ENCODE results near the gene KPNA6. TPM values are rescaled to one million over a fixed set of nuclear protein-coding genes. Genes with fewer than 3 reads are reported as not detected.
"Not testable (repeated sequence)": the region's sequence is repeated elsewhere in the genome, so short reads cannot be mapped to it uniquely, and the experiment has no call there.

Gene KPNA6
- total RNA-seq, 1 experiment from 2014 or later = 86.9 TPM

GRCh38 chr1:32128964-32129363 is 21.1 kb downstream of the KPNA6 start:
- no peak for TF ChIP-seq CTCF (IDR thresholded peaks at IDR 0.05; ENCODE audit: unreplicated experiment)
- H3K27me3 Mint-ChIP-seq (ENCODE audit: insufficient read depth, unreplicated experiment) = no peaks in the 10 kb centered on the region
- CTCF ChIA-PET = interaction anchor here (0.9 to 1.8 kb wide), 3 partner anchors 10 to 20 kb away, joined by 3 to 6 read pairs (median 3); no protein-coding TSS in a partner anchor
- no peak overlapping the region for H3K27ac Mint-ChIP-seq (ENCODE audit: low read depth, unreplicated experiment)
- intact Hi-C loops (cut with micrococcal nuclease) = no loop called here
- H3K9me3 Mint-ChIP-seq (ENCODE audit: unreplicated experiment) = no peaks in the 10 kb centered on the region
- no TSS peak for BruUV-seq (replicated peaks)
- DNase-seq (ENCODE audit: unreplicated experiment) = no peak
- H3K4me1 Mint-ChIP-seq (ENCODE audit: insufficient read depth, unreplicated experiment) = peaks cover 20% of the 10 kb centered on the region
- peaks cover 32% of the 10 kb centered on the region for H3K36me3 Mint-ChIP-seq (ENCODE audit: insufficient read depth, unreplicated experiment)
- POLR2A ChIA-PET = interaction anchor here (0.7 to 1.0 kb wide), 2 partner anchors 16 to 51 kb away, joined by 3 read pairs; no protein-coding TSS in a partner anchor
- H3K4me3 Mint-ChIP-seq (ENCODE audit: unreplicated experiment) = no peak overlapping the region

- Mint-ChIP-seq H3K4me1 (ENCODE audit: insufficient read depth, unreplicated experiment) (peaks cover 20% of the 10 kb centered on the region), H3K36me3 (ENCODE audit: insufficient read depth, unreplicated experiment) (peaks cover 35% of the 10 kb centered on the region), H3K27ac (ENCODE audit: low read depth, unreplicated experiment) (peak overlapping the region; percentile 86)
- H3K9me3 Mint-ChIP-seq (ENCODE audit: unreplicated experiment); DNase-seq (ENCODE audit: unreplicated experiment); BruUV-seq (replicated peaks); H3K4me3 Mint-ChIP-seq (ENCODE audit: unreplicated experiment); H3K27me3 Mint-ChIP-seq (ENCODE audit: insufficient read depth, unreplicated experiment): not testable (repeated sequence)
- CTCF ChIA-PET = interaction anchor here (0.6 to 1.3 kb wide), 6 partner anchors 15 to 297 kb away, joined by 3 to 8 read pairs (median 5); partner anchors contain the start of gene KPNA6
- POLR2A ChIA-PET = interaction anchor here (0.7 to 4.3 kb wide), 12 partner anchors 8 to 90 kb away, joined by 3 to 20 read pairs (median 4); partner anchors contain the start of genes KPNA6, TMEM39B and TXLNA
- intact Hi-C loops (cut with micrococcal nuclease) = loop anchor here (2.0 kb wide), 2 partner anchors 25 to 47 kb away; partner anchors contain the start of gene KPNA6
These were observed 26.1 kb downstream of the KPNA6 start for GRCh38 chr1:32133950-32134280.

- Mint-ChIP-seq H3K9me3 (ENCODE audit: unreplicated experiment) (no peaks in the 10 kb centered on the region), H3K27me3 (ENCODE audit: insufficient read depth, unreplicated experiment) (no peaks in the 10 kb centered on the region), H3K4me3 (ENCODE audit: unreplicated experiment) (no peak overlapping the region), H3K36me3 (ENCODE audit: insufficient read depth, unreplicated experiment) (peaks cover 24% of the 10 kb centered on the region), H3K4me1 (ENCODE audit: insufficient read depth, unreplicated experiment) (peaks cover 28% of the 10 kb centered on the region), H3K27ac (ENCODE audit: low read depth, unreplicated experiment) (no peak overlapping the region)
- no TSS peak for BruUV-seq (replicated peaks)
- ChIA-PET CTCF (no interaction called here), POLR2A (interaction anchor here (4.3 kb wide), 1 partner anchor 29 kb away, joined by 20 read pairs; the partner anchor contains the start of gene KPNA6)
- no peak for DNase-seq (ENCODE audit: unreplicated experiment)
- no peak for TF ChIP-seq CTCF (IDR thresholded peaks at IDR 0.05; ENCODE audit: unreplicated experiment)
- intact Hi-C loops (cut with micrococcal nuclease) = no loop called here
These were observed 29.3 kb downstream of the KPNA6 start for GRCh38 chr1:32137111-32137510.

DNA sequence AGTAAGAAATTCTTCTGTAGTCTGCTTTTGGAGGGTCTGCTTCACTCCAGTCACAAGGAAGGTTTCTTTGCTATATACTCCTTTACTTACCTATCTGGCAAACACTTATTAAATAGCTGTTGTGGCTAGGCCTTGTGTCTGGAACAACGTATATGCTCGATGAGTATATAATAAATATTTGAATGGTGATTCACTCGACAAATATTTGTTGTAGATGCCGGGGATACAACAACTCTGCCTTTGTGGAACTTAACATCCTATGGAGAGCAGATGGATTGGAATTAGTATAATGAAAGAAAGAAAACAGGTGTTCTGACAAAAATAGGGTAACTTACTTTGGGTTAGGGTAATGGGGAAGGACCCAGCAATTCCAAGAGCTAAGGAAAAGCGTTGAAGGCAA is 31.1 kb downstream of the KPNA6 start:
- Mint-ChIP-seq H3K27ac (ENCODE audit: low read depth, unreplicated experiment) (peak overlapping the region; percentile 18), H3K4me1 (ENCODE audit: insufficient read depth, unreplicated experiment) (peaks cover 40% of the 10 kb centered on the region), H3K4me3 (ENCODE audit: unreplicated experiment) (no peak overlapping the region), H3K9me3 (ENCODE audit: unreplicated experiment) (no peaks in the 10 kb centered on the region), H3K36me3 (ENCODE audit: insufficient read depth, unreplicated experiment) (peaks cover 14% of the 10 kb centered on the region), H3K27me3 (ENCODE audit: insufficient read depth, unreplicated experiment) (no peaks in the 10 kb centered on the region)
- ChIA-PET CTCF (interaction anchor here (1.1 kb wide), 1 partner anchor 31 kb away, joined by 4 read pairs; the partner anchor contains the start of gene KPNA6), POLR2A (interaction anchor here (1.1 to 1.2 kb wide), 3 partner anchors 31 to 153 kb away, joined by 3 to 4 read pairs (median 3); partner anchors contain the start of genes HDAC1, KPNA6 and TXLNA)
- peak; percentile 30 for DNase-seq (ENCODE audit: unreplicated experiment)
- BruUV-seq (replicated peaks) = no TSS peak
- TF ChIP-seq CTCF (IDR thresholded peaks at IDR 0.05; ENCODE audit: unreplicated experiment) = no peak
- intact Hi-C loops (cut with micrococcal nuclease) = no loop called here
